SU-DHL-6 (cell line): ENCODE results near the gene GMDS.

Experiments
- EZH2phosphoT487 ChIP-seq: fragments of 200-600 bp; sonication (generic), shearing (Covaris generic); conservative IDR thresholded peaks from 2 replicates; pipeline ENCODE4 v1.6.1; 2018; ENCODE audit warnings: mild to moderate bottlenecking, antibody characterized with exemption, low read length, moderate library complexity, mixed read lengths
- TF ChIP-seq, protein P1 (sequence below): fragments of 200-600 bp; sonication (generic); IDR thresholded peaks from one replicate; pipeline ENCODE4 v1.5.1; 2017; ENCODE audit warnings: antibody characterized with exemption, mild to moderate bottlenecking, low read length, moderate library complexity; ENCODE audit not compliant: insufficient read depth, poor library complexity, severe bottlenecking

GRCh38 chr6:2242311-2242710 is 3.1 kb downstream of the GMDS start:
- TF ChIP-seq, protein P1, sequence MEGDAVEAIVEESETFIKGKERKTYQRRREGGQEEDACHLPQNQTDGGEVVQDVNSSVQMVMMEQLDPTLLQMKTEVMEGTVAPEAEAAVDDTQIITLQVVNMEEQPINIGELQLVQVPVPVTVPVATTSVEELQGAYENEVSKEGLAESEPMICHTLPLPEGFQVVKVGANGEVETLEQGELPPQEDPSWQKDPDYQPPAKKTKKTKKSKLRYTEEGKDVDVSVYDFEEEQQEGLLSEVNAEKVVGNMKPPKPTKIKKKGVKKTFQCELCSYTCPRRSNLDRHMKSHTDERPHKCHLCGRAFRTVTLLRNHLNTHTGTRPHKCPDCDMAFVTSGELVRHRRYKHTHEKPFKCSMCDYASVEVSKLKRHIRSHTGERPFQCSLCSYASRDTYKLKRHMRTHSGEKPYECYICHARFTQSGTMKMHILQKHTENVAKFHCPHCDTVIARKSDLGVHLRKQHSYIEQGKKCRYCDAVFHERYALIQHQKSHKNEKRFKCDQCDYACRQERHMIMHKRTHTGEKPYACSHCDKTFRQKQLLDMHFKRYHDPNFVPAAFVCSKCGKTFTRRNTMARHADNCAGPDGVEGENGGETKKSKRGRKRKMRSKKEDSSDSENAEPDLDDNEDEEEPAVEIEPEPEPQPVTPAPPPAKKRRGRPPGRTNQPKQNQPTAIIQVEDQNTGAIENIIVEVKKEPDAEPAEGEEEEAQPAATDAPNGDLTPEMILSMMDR, result no peak
- no peak for TF ChIP-seq EZH2phosphoT487
